Stromal cell of bone marrow (primary cell): ENCODE measurements around the gene DNAH9.

Experiments used
- DNase-seq: peaks from one replicate; pipeline ENCODE4 v3.0.0-alpha.2; 2012; ENCODE audit warnings: low read depth

The DNAH9 gene

DNA sequence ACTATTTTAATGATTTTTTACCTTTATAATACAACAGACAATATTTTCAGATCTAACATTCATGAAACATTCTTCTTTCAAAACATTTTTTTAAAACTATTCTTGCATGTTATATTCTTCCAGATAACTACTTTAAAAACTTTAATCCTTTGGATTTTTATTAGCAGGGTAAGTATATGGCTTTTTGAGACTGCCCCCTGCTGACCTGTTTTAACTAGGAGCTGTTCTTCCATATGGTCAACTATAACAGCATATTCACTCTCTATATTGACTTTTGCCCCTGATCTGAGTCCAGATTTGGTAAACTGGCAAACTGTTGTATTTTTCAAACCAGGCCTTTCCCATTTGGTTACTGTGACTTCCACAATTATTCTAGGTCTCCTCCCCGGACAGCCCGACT lies 382.5 kb downstream of the DNAH9 start:
- no peak for DNase-seq

DNA sequence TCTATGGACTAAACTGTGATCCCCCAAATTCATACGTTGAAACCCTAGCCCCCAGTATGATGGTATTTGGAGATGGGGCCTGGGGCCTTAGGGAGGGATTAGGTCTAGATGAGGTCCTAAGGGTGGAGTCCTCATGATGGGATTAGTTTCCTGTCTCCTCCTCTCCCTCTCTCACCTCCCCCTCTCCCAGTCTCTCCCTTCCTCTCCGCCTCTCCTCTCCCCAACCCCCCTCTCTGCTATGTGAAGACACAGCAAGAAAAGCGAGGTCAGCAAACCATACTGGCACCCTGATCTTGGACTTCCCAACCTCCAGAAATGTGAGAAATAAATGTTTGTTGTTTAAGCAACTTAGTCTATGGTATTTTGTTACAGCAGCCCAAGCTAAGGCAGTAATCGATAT lies 383.6 kb downstream of the DNAH9 start:
- DNase-seq: no peak

DNA sequence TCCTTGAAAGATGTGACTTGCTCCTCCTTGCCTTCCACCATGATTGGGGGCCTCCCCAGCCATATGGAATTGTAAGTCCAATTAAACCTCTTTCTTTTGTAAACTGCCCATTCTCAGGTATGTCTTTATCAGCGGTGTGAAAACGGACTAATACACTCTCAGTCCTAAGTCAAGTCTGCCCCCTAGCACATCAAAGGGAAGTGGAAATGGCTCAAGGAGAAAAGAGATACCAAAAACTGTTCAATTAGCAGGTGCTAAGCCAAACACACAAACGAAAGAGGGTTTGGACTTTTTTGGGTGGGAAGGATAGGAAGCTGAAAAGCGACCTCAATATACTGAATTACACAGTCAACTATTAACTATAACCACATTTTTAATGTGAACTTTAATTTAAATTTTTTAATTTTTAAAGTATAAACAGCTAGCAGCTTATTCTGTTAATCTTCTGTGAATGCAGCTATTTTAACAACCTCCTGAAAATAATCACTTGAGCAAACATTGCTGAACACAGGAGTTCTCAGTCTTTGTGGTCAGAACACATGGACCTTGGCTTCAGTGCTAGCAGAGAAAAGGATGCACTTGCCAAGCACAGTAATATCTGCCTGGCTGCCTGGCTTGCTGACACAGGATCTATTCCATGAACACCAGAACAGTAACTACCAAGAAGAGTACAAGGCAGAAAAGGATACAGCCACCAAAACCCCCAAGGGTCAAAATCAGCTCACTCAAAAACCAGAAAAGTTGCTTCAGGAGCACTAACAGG lies 388.1 kb downstream of the DNAH9 start:
- peak; percentile 42 for DNase-seq

DNA sequence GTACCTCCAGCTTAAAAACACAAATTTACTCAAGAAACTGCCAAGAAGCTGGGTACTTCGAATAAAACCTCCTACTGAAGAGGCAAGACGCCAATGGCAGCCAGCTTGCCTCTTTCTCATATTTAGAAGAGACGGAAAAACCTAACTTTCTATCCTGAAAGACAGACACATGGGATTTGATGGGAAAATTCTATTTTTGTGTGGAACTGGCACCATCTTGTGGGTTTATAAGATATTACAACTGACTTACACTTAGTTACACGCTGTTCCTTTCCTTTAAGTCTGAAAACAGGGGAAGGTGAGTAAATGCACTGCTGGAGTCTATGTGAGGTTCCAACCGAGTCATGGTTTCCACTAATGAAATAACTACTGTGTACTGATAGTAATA lies 388.7 kb downstream of the DNAH9 start:
- DNase-seq: no peak

DNA sequence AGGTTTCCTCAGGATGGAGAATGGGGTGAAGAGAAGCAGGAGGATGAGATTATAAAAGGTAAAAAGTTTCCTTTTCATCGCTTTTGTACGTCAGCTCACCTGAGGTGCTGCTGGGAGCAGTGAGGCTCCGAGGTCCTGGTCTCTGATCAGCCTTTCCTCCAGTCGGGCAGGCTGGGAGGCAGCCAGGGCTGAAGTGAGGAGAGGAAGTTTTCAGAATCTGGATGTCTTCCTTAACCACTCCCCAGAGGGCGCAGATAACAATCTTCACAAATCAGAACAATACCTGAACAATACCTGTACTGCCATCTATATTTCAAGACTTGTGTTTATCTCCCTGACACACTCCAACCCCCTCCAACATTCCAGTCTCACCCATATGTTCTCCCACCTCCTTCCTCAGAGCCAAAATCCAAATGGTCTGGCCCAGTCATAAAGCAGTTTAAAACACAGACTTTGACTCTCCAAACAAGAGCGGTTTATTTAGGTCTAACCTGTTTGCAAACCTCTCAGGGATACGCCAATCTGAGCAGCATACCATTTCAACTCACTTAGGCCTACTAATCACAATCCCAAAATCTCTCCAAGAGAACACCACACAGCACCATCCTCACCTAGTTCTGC lies 392.2 kb downstream of the DNAH9 start:
- no peak for DNase-seq

DNA sequence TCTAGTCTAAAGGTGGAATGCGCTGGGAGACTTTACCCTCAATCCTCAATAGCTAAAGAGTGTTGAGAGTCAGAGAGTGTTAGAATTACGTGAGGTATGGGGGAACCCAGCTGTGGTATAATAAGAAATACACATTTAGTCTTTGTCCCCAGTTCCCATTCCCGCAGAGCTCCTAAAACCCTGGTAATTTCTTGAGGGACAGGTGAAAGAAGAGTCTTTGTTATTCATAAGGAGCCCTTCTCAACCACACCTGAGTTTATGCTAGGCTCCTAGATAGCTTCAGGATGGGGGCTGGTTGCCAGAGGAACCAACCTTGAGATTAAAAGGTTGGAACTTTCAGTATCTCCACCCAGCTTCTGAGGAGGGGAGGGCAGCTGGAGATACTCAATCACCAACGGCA lies 393.2 kb downstream of the DNAH9 start:
- no peak for DNase-seq

DNA sequence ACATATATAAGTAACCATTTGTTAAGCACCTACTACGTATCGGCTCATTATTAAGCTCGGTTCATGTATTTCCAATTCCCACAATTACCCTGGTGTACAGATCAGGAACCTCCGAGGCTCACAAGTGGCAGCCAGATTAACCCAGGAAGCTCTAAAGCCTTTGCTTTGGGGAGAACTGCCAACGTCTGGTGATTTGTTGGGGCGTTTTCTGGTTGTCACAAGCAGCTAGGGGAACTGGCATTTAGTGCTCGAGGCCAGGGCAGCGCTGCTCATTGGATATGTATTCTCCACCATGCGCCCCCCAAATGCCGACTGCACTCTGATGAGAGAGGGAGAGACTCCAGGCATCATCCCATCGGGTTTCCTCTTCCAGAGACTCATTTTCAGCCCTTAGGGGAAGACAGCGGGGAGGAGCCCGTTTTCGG lies 398.5 kb downstream of the DNAH9 start:
- DNase-seq: no peak

DNA sequence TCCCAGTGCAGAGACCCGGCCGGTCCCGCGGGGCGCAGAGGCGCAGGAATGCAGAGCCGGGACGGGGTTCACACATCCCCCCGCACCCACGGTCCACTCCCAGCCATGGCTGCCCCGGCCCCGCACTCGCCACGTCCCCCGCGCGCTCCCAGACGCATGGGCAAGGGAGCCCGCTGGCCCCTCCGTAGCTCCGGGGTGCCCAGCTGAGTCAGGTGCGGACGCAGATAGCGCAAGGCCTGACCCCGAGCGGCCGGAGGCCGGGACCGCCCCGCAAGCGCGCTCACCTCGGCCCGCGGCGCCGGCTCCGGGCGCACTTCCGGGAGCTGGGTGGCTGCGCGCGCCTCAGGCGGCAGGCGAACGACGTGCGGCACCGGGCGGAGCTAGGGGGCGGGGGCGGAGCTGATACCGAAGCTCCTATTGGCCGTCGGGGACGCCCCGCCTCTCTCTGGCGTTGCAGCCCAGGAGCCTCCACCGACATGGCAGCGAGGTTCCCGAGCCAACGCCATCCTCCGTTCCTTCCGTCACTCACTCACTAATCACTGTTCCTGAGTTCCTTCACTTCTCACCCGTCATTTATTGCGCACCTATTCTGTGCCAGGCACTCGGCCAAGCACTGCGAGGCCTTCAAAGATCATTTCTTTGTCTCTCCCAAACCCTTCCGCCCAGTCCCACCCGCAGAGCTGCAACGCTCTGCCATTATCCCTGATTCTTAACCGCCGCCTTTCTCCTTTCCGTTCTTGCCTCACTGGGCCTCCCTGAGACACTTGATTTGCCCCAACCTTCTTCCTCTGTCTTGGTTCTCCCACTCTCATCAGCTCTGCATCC lies 399.1 kb downstream of the DNAH9 start, which contains the start of gene ZNF18:
Gene ZNF18, minus strand, starts transcription at position 329 of the 825 bp plus-strand sequence. CDS start 4,646 bp downstream, outside the sequence.
- DNase-seq: peak; percentile 83

DNA sequence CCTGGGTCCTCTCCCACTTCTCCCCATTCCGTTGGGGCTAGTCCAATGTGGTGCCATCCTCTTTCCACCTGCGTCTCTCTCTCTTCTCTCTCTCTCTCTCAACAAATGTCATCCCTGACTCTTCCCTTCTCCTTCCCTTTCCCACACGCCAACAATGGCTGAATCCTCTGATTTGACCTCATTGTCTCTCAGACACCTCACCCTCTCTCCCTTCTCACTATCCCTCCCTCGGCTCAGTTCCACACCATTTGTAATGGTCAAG lies 399.6 kb downstream of the DNAH9 start:
- DNase-seq: no peak

DNA sequence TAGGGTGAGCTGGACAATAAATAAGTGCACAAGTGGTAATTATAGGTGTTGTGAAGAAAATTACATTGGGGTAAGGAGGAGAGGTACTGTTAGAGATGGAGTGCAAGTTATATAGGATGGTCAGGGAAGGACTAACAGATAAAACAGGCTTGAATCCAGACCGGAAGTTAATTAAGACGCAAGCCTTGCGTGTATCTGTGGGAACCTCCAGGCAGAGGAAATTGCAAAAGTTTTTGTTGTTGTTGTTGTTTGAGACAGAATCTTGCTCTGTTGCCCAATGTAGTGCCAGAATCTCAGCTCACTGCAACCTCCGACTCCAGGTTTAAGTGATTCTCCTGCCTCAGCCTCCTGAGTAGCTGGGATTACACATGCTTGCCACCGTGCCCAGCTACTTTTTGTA lies 401.4 kb downstream of the DNAH9 start:
- no peak for DNase-seq

DNA sequence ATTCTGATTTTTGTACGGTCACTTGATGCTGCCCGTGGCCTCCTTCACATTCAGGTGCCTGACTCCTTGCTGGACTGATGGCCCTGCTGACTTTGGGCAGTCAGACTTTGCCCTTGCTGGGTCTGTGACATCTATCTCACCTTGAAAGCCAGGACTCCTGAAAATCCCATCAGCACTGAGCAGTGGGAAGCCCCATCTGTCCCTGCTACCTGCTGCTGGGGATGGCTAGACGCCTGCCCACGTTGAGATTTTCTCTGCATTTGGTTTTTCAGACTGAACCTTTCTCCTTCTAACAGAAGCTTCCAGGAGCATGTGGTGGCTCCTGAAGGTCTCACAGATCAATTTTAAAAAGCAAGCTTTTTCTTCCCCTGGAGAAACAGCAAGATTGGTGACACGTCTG lies 409.2 kb downstream of the DNAH9 start:
- no peak for DNase-seq
